HepG2 (cell line): Measurements from ENCODE around the gene PRMT7. TPM values are rescaled to one million over a fixed set of nuclear protein-coding genes. Genes with fewer than 3 reads are reported as not detected.

Experiments used
- ARID4A ChIP-seq: sonication (generic); formaldehyde crosslinking; IDR thresholded peaks from 2 replicates; pipeline ENCODE4 v1.5.0; 2020; ENCODE audit warnings: mild to moderate bottlenecking, missing genetic modification reagents, borderline replicate concordance
- DDIT3 ChIP-seq: sonication (generic); formaldehyde crosslinking; IDR thresholded peaks from 2 replicates; pipeline ENCODE4 v1.4.0; 2020; ENCODE audit warnings: mild to moderate bottlenecking, missing genetic modification reagents
- EP300 ChIP-seq, 3 experiments: sonication (generic) in 1 of 3; formaldehyde crosslinking in 1 of 3; IDR thresholded peaks; 2 replicates each; pipeline versions ENCODE4 v1.5.1 to v1.6.1; 2011 to 2020; ENCODE audit warnings: low read depth in 2 of 3, low read length in 2 of 3, borderline replicate concordance in 1 of 3, improper control_type of control experiment in 1 of 3, mild to moderate bottlenecking in 1 of 3, missing genetic modification reagents in 1 of 3, moderate library complexity in 1 of 3
- FOXC1 ChIP-seq: sonication (generic); formaldehyde crosslinking; IDR thresholded peaks from 2 replicates; pipeline ENCODE4 v1.8.0; 2022; ENCODE audit warnings: mild to moderate bottlenecking, missing genetic modification reagents, borderline replicate concordance
- FOXK2 ChIP-seq: fragments of 450-650 bp; IDR thresholded peaks from 2 replicates; pipeline ENCODE4 v1.6.1; 2016
- GPBP1L1 ChIP-seq: sonication (generic); formaldehyde crosslinking; IDR thresholded peaks from 2 replicates; pipeline ENCODE4 v1.5.0; 2020; ENCODE audit warnings: mild to moderate bottlenecking, missing genetic modification reagents
- HHEX ChIP-seq: IDR thresholded peaks from 2 replicates; pipeline ENCODE4 v1.6.1; 2016; ENCODE audit warnings: control low read depth
- HOXA9 ChIP-seq: sonication (generic); formaldehyde crosslinking; IDR thresholded peaks from 2 replicates; pipeline ENCODE4 v1.8.1; 2022; ENCODE audit warnings: missing genetic modification reagents, mild to moderate bottlenecking, moderate library complexity, borderline replicate concordance
- MAFK ChIP-seq, 2 experiments: IDR thresholded peaks in 1 of 2; conservative IDR thresholded peaks in 1 of 2; 2 replicates each; pipeline ENCODE4 v1.6.1; 2011; ENCODE audit warnings: improper control_type of control experiment in 2 of 2, low read length in 2 of 2
- NFE2L2 ChIP-seq: fragments of 150-350 bp; IDR thresholded peaks from 2 replicates; pipeline ENCODE4 v1.6.1; 2014; ENCODE audit warnings: low read length
- POGZ ChIP-seq: sonication (generic); formaldehyde crosslinking; IDR thresholded peaks from 2 replicates; pipeline ENCODE4 v1.4.0; 2020; ENCODE audit warnings: mild to moderate bottlenecking, missing genetic modification reagents
- POLR2G ChIP-seq: fragments of 200-400 bp; formaldehyde crosslinking; IDR thresholded peaks from 2 replicates; pipeline ENCODE4 v1.6.1; 2018; ENCODE audit warnings: mild to moderate bottlenecking, low read depth, low read length, moderate library complexity
- RAD51 ChIP-seq: fragments of 450-650 bp; IDR thresholded peaks from 2 replicates; pipeline ENCODE4 v1.6.1; 2016; ENCODE audit warnings: borderline replicate concordance
- RFXAP ChIP-seq: sonication (generic); formaldehyde crosslinking; IDR thresholded peaks from 2 replicates; pipeline ENCODE4 v1.4.0; 2020; ENCODE audit warnings: missing genetic modification reagents, borderline replicate concordance
- SNAPC2 ChIP-seq: sonication (generic); formaldehyde crosslinking; IDR thresholded peaks from 2 replicates; pipeline ENCODE4 v1.8.1; 2022; ENCODE audit warnings: mild to moderate bottlenecking, missing genetic modification reagents
- ZBTB3 ChIP-seq: sonication (generic); formaldehyde crosslinking; IDR thresholded peaks from 2 replicates; pipeline ENCODE4 v1.4.0; 2020; ENCODE audit warnings: low read depth, mild to moderate bottlenecking, moderate library complexity, missing genetic modification reagents, borderline replicate concordance
- ZFP37 ChIP-seq: sonication (generic); formaldehyde crosslinking; IDR thresholded peaks from 2 replicates; pipeline ENCODE4 v1.4.0; 2020; ENCODE audit warnings: missing genetic modification reagents, borderline replicate concordance
- ZFX ChIP-seq: sonication (generic); formaldehyde crosslinking; IDR thresholded peaks from 2 replicates; pipeline ENCODE4 v1.4.0; 2020; ENCODE audit warnings: mild to moderate bottlenecking, low read depth, missing genetic modification reagents, moderate library complexity
- ZHX1 ChIP-seq: sonication (generic); formaldehyde crosslinking; IDR thresholded peaks from 2 replicates; pipeline ENCODE4 v1.8.1; 2022; ENCODE audit warnings: low read depth, mild to moderate bottlenecking, missing genetic modification reagents
- ZNF230 ChIP-seq: sonication (generic); formaldehyde crosslinking; IDR thresholded peaks from 2 replicates; pipeline ENCODE4 v1.4.0; 2020; ENCODE audit warnings: mild to moderate bottlenecking, missing genetic modification reagents
- ZNF619 ChIP-seq: sonication (generic); formaldehyde crosslinking; IDR thresholded peaks from 2 replicates; pipeline ENCODE4 v1.4.0; 2020; ENCODE audit warnings: mild to moderate bottlenecking, missing genetic modification reagents
- polyA plus RNA-seq, 8 experiments: library from polyadenylated mRNA; depleted of rRNA in 3 of 8; stranded (reverse) in 7 of 8; unstranded in 1 of 8; fragments of >200 nt; fragmentation: Illumina TruSeq in 4 of 8; extraction: Trizol in 4 of 8; gene quantifications; 2 replicates each; pipeline versions ENCODE4 v1.2.1 to v1.2.3, GENCODE V29; 2011 to 2016; ENCODE audit warnings: low read depth in 4 of 8, missing spikeins in 1 of 8, mixed read lengths in 1 of 8; ENCODE audit not compliant: insufficient read depth in 1 of 8
- total RNA-seq, 5 experiments: library from RNA; depleted of rRNA; stranded (reverse); fragments of >200 nt; fragmentation: Illumina TruSeq; extraction: Trizol; gene quantifications; 2 replicates each; pipeline ENCODE4 v1.2.3, GENCODE V29; 2016; ENCODE audit warnings: low read depth in 1 of 5

The PRMT7 gene
- total and polyA plus RNA-seq, 2 of the 13 experiments (the other 11 are each of a cell fraction or from before 2014, with no cell fraction given) = 47.5 to 55.0 TPM

- TF ChIP-seq EP300 (IDR thresholded peaks at IDR 0.05; ENCODE audit: low read depth in 2 of 2, low read length in 2 of 2) = no peak
- no peak for TF ChIP-seq EP300 (CRISPR knock-in tag; IDR thresholded peaks at IDR 0.05; ENCODE audit: borderline replicate concordance)
- TF ChIP-seq MAFK (conservative IDR thresholded peaks at IDR 0.05 in 1 of 2, IDR thresholded peaks at IDR 0.05 in 1 of 2; ENCODE audit: low read length in 2 of 2) = no peak
- TF ChIP-seq ZFX (CRISPR knock-in tag) = peak; percentile 38; the same call in 1 of the 2 replicates
- no peak for TF ChIP-seq RAD51
- no peak; the same call in 1 of the 2 replicates for TF ChIP-seq FOXC1 (CRISPR knock-in tag)
- TF ChIP-seq GPBP1L1 (CRISPR knock-in tag) = no peak
- TF ChIP-seq DDIT3 (CRISPR knock-in tag) = no peak
- no peak for TF ChIP-seq NFE2L2
- TF ChIP-seq FOXK2 = no peak
- no peak for TF ChIP-seq POLR2G
- TF ChIP-seq SNAPC2 = no peak
- TF ChIP-seq ZFP37 (CRISPR knock-in tag) = 0 out of 2 replicates have a peak, but pooled peaks have one; percentile 51
- no peak for TF ChIP-seq HHEX
- TF ChIP-seq ZNF619 (CRISPR knock-in tag) = no peak
- TF ChIP-seq ZHX1 (CRISPR knock-in tag) = no peak
- no peak for TF ChIP-seq ZBTB3 (CRISPR knock-in tag)
- TF ChIP-seq ZNF230 (CRISPR knock-in tag) = no peak
- 0 out of 2 replicates have a peak, but pooled peaks have one; percentile 28 for TF ChIP-seq RFXAP (CRISPR knock-in tag)
- no peak; the same call in 1 of the 2 replicates for TF ChIP-seq ARID4A (CRISPR knock-in tag)
- no peak for TF ChIP-seq HOXA9 (CRISPR knock-in tag)
- TF ChIP-seq POGZ (CRISPR knock-in tag) = no peak
Measured at GRCh38 chr16:68332411-68333121, 21.7 kb downstream of the PRMT7 start (continued).
